Measurements from ENCODE around the gene MAP1B.
A peak's percentile ranks its signal among the peaks of the same experiment; 100 is the strongest.
"Not testable (repeated sequence)": the region's sequence is repeated elsewhere in the genome, so short reads cannot be mapped to it uniquely, and the experiment has no call there.

Gene MAP1B

DNA sequence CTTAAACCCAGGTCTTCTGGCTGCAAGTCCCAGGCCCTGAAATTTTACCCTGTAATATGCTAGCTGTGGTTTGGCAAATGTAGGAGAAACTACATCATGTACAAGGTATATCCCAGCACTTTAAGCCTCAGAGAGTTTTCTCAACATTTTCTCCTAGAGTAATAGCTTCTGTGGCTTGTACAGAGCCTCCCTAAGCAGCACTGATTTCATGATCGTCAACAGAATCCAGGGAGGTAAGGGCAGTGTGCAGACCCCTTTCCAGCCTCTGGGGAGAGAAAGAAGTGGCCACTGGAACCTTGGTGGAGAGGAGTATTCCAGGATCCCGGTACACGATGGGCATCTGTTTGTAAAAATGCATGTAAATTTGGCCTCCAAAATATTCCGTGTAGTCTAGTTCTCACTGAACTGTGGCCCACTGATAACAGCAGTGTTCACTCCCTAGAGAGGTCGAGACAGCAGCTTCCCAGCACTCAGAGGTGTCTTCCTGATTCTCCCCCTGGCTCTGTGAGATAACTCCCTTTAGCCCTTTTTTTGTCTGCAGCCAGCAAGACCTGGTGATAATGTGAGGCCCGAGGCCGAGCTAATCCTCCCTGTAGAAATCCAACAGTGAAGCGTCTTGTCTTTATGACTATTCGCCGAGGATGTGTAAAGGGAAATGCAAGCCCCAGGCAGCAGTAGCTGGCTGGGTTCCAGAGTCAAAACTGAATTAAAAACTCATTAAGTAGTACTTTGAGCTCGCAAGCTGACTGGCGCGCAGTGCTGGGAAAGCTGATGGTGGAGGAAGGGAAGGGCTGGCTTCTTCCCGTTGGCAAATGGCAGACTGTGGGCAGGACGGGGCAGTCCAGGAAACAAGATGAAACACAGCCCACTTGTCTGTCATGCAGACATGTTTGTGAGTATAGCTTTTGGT, 59.0 kb downstream of the MAP1B start:
- DNase-seq: no peak

DNA sequence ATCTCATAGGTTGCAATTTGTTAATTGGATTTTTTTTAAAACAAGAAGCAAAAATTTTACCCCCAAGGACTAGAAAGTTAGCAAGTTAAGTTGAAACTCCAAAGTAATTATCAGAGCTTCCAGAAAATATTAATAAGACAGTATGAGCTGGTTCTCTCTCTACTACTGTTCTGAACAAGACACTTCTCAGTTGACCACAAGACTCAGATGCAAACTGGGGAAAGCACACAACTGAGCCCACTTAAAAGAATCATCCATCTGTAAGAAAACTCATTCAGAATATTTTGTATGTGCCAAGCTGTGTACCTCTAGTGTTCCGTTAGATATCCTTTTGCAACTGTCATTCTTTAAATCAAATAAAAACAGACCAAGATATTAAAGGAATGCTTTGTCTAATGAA, 60.0 kb downstream of the MAP1B start:
- no peak for DNase-seq

DNA sequence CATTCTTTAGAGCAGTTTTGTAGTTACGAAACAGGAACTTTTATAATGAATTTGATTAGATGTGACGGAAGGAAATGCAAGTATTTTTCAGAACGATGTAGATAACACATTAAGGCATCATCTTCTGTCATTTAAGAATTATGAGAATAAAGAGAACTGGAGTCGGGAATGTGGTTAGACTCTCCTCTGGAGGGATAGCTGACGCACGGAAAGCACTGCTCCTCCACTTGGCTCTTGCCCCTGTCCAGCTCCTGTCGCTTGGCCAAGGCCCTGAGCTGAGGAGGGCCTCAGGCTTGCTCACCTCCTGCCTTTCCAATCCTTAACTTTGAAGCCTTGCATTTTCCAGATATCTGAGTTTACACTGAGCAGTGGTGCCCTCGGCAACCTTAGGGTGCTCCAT, 60.5 kb downstream of the MAP1B start:
- no peak for DNase-seq

DNA sequence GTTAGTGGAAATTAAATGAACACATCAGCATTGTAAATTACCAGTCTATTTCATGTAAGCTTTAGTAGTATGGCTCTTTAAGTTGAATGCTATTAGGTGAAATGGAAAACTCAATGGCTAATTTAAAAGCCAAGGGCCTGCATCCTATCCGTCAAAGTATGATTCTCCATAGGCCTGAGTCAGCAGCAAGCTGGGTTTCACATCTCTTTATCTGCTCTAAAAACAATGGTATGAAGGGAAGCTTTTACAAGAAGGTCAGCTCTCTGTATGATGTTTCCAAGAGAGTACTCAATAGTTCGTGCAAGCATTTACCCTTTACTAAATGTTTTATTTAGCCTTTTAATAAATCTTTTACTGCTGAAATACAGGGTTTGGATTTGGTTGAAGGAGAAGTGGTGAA, 62.8 kb downstream of the MAP1B start:
- no peak for DNase-seq

DNA sequence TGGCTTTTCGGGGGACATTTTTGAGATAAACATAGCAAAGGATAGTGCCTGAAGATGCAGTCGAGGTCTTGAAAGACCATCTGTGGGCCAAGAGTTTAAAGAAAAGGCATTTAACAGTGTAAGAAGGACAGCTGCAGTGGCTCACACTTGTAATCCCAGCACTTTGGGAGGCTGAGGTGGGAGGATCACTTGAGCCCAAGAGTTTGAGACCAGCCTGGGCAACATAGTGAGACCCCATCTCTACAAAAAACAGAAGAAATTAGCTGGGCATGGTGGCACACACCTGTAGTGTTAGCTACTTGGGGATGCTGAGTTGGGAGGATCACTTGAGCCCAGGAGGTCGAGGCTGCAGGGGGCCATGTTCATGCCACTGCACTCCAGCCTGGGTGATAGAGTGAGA, 63.9 kb downstream of the MAP1B start:
- not testable (repeated sequence) for DNase-seq

DNA sequence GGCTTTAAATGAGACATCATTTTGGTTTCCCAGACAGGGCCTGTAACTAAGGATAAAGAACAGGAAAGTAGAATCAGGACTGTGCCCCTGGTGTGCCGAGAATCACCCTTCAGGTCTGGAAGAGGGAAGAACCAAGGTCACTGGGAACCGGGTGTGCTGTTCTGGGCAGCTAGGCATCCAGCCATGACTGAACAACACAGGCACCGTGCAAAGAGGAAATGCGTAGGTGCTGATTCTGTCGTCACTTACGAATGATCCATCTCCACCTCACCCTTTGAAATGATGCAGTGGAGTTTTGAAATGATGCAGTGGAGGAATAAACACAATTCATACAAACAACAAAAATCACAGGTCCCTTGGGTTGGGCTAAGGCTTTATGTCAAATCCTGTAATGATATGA, 64.4 kb downstream of the MAP1B start:
- DNase-seq: peak in 1 of 2 donors; percentile 11

DNA sequence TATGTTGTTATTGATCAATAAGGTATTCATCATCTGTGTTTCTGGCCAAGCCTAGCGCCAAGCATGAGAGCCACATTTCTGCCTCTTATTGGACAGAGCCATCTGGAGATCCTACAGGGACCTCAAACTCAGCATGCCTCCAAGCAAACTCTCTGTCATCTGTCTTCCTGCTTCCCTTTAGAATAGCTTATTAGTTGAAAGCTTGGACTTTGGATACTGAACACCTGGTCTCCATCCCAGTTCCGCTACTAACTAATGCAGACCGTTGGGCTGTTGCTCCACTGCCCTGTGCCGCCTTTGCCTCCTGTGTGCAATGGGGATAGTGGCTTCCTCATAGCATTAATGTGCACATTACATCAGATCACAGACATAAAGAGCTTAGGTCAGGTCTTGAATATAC, 65.5 kb downstream of the MAP1B start:
- no peak for DNase-seq

DNA sequence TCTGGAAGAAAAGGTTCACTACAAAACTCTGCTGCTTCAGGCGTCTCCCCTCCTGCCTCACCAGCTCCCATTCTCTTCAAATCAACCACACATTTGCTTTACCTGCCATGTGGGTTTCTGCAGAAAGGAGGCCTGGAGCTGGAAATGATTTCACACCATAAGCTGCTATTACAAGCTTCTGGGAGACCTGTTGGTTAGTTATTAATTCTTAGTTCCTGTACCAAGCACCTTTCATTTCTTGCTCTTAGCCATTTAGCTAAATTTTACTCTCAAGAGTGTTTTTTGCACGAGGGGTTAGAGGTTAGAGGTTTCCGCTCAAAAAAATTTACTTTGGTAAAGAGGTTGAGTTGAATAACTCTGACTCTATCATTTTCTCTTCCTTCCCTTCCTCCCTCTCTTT, 70.3 kb downstream of the MAP1B start:
- no peak for DNase-seq

DNA sequence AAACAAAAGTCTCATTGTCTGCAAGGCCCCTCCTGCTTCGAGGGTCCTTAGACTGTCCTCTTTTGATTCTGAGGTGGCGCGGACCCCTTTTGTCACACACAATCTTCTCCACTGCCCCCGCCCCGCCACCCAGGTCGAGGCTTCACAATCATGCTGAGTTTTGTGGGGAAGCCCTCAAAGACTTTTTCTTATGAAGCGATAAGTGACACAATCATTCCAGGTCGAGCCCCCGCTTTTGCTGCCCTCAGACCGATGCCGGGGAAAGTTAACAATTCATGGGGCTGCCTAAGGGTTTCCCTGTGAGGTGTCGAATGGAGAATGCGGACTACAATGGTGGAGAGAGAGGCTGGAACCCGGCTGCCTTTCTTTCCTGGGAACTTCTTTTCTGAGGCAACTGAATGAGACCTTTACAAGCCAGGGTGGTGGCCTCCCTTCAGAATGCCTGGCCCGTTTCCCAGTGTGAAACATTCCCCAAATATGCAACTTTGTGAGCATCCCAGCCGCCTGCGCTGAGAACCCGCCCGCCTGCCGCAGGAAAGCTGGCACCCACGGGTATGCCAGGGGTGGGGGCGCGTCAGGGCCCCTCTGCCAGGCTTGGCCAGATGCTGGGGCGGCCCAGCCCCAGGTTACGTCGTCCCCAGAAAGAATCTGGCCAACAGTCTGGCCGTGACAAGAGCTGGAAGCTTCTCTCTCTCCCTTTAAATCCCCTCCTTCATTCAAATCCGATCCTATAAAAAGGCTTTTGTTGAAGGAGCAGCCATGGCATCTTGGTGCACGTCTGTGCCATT, 71.9 kb downstream of the MAP1B start:
- DNase-seq: no peak

DNA sequence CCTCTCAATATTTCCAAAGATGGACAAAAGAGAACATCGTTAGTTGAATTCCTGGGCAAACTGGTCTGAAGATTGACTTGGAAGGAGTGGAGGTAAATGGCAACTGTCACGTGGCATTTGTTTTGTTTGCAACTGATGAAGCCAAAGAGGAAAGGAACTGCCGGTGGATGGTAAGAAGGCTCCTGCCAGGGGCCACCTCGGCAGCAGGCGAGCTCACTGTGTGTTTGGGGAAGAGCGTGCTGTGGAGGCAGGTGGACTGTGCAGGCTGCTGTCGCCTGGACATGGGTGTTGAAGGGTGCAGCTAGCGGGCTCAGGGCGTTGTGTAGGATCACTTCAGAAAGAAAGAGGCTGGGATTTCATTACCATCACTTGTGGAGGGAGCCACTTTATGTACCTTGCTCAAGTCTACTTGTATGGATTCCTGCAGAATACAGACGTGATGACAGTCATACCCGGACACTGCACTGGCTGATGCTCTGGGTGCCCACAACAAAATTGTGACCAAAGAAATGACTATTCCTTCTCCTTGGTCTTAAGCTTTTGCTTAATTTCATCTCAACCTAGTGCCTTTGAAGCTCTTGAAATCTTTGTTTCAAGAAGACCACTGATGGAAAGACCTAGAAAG, 72.7 kb downstream of the MAP1B start:
- DNase-seq: no peak

DNA sequence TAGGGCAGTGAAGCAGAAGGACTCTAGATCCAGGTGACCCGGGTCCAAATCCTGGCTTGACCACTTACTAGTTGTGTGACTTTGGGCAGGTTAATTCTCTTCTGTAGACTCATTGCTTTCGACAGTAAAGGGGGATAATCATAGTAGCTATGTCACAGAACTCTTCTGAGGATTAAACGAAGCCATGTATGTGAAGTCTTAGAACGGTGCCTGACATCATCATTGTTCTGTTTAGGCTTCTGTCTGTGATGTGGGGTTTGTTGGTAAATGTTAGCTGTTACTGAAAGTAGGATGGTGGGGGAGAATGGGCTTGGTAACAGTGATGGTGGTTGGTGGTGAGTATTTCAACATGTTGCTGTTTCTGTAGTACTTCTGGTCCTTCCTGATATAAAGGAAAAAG, 73.7 kb downstream of the MAP1B start:
- no peak for DNase-seq

DNA sequence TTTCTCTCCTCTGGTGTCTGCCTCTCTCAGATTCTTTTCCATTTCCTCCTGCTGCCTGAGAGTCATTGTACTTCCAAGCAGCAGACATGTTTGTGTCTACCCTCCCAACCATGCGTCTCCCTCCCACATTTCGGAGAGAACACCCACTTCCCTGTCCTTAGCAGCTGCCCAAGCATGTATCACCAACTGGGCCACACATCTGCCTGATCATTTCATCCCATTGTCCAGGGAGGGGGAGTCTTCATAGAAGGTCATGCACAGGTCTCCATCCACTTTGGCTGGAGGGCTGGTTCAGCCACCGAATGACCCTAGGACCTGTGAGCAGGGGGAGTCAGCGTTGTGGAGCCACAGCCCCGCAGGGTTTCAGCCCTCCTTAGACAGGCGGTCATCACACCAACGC, 75.4 kb downstream of the MAP1B start:
- no peak for DNase-seq

DNA sequence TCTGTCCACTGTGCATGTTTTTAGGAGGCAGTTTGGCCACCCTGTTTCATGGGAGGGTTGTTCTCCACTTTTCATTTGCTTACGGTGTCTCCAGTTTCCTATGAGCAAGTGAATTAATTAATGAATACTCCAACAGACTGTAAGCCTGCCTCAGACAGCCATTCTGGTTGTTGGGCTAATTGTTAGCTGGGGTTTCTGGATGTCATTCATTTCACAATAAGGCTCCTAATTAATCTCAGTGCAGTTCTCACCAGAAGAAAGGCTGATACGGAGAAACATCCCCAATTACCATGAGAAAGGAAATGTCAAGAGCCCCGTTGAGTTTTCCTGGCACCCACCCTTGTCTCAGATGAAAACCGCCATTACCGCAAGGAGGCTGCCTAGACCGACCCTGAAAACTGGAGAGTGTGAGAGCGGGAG, 75.8 kb downstream of the MAP1B start:
- no peak for DNase-seq

DNA sequence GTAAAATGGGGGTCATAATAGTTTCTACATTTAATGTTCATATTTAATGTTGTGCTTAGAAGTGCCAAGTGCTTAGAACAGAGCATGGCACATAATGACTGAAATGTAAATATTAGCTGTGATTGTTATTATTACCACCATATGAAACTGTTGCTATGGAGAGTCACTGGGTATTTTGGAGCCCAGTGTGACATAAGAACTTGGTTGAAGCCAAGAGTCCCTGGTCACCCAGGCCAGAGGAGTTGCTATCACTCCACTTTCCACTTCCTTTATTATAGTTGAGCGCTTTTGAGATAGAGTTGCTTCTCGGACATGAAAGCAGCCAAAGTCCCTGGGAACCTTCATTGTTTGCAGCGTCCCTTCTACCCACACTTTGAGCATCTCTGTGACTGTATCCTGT, 77.1 kb downstream of the MAP1B start:
- DNase-seq: no peak

DNA sequence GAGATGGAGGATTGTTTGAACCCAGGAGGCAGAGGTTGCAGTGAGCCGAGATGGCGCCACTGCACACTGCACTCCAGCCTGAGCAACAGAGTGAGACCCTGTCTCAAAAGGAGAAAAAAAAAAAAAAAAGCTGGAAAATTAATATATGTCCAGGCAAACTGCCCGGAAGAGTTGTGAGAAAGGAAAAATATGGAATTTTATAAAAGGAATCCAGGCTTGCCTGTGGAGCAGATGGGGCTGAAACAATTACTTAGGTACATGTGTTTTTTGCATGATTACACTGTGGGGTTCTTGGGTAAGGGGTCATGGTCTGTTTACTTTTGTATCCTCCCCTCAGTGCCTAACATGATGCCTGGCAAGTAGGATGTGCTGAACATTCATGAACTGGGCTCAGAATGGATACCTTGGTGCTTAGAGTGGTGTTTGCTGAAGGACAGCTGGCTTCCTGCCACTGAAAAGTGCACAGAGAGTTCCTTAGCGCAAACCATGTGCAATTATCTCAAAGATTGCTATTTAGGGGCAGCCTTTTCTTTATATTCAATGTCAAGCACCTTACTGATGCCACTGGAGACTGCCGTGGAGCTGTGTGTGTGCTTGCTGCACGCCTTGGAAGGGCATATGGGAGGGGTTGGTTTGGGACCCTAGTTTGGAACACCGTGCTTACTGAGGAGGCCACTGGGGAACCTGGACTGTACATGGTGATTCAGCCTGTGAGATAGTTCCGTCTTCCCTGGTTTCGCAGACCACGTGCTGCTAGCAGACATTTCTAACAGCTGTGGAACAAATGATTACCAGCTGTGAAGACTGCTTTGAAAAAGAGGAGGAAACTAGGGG, 78.4 kb downstream of the MAP1B start:
- DNase-seq: no peak

DNA sequence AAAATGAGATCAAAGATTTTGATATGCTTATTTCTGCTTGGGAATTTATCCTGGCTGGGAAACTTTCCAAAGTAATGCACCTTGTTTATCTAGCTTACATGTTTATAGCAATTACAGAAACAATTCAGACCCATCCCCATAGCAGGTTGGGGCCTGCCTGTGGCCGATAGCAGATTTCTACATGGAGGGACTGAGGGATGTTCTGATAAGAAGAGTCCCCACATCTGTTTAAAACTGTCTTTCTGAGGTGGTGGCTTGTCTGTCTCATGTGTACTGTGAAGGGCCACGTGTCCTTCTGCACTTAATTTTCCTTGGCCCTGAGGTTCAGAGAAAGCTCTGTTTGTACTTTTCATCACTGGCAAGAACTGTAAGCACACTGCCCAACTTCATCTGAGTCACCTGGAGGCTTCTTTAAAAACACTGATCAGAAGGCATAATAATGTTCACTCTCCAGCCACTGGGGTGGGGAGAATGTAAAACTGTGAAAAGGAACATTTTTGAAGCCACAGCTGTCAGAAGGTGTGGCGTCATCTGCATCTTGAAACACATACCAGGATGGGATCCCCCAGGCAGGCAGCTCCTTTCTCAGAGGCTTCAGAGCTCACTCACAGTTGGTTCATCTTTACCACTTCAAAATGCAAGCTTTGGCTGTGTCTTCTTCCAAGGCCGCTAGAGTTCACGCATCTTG, 80.3 kb downstream of the MAP1B start:
- no peak for DNase-seq

DNA sequence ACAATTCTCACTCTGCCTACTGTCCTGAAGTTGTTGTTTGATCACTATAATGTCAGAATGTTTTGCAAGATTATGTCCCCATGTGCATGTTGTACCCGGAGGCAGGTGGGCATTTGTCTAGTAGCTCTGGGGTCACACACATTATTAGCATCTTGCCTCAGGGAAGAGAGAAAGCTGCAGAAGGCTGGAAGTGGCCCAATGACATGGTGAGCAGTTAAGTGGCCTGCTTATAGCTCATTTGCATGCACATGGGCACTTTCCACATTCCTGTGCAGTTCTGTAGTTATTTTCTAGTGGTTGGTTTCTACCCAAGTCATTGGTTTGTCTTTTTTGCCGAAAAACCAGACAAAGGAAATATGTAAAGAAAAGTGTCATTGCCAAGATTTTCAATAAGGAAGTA, 80.9 kb downstream of the MAP1B start:
- DNase-seq: no peak

DNA sequence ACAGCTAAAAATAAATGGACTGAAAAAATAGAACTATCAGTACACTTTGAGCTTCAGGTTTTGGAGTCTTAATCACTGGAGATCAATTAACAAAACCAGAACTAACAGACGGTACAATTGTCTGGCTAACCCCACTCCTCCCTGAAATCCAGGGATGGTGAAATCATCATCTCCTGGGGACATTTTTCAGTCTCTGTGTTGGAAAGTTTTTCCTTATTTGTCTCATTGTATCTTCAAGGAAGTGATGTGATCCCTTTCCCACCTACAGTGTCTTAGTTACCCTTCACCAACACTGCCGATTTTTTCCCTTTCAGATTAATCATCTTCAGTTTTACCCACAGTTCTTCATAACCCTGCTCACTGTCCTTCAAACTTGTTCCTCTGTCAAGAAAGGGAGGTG, 81.9 kb downstream of the MAP1B start:
- no peak for DNase-seq

DNA sequence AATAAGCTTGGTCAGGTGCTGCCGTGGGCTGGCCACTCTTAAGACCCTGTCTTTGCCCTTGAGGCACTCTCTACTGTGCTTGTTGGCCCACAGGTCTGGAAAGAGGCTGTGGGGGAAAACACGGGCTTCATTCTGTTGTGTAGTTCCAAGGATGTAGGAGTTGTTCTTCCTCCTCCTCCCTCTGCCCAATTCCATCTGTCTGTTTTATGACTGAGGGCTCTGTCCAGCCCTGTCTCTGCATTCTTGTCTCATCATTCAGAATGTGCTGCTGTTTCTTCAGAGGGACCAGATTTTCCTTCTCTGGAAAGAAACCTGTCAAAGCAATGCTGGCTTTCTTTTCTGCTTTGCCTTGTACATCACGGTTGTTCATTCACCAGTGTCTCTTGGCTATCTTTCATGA, 84.1 kb downstream of the MAP1B start:
- DNase-seq: no peak

DNA sequence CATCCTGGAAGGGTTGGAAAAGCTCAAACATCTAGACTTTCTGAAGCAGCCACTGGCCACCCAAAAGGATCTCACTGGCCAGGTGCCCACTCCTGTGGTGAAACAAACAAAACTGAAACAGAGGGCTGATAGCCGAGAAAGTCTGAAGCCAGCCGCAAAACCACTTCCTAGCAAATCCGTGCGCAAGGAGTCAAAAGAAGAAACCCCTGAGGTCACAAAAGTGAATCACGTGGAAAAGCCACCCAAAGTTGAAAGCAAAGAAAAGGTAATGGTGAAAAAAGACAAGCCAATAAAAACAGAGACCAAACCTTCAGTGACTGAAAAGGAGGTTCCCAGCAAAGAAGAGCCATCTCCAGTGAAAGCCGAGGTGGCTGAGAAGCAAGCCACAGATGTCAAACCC, 87.6 kb downstream of the MAP1B start:
- peak; percentile 24 to 27 for DNase-seq

DNA sequence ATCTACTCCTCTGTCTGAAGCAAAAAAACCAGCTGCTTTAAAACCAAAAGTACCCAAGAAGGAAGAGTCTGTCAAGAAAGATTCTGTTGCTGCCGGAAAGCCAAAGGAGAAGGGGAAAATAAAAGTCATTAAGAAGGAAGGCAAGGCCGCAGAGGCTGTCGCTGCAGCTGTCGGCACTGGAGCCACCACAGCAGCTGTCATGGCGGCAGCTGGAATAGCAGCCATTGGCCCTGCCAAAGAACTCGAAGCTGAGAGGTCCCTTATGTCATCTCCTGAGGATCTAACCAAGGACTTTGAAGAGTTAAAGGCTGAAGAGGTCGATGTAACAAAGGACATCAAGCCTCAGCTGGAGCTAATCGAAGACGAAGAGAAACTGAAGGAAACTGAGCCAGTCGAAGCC, 88.3 kb downstream of the MAP1B start:
- DNase-seq: no peak

DNA sequence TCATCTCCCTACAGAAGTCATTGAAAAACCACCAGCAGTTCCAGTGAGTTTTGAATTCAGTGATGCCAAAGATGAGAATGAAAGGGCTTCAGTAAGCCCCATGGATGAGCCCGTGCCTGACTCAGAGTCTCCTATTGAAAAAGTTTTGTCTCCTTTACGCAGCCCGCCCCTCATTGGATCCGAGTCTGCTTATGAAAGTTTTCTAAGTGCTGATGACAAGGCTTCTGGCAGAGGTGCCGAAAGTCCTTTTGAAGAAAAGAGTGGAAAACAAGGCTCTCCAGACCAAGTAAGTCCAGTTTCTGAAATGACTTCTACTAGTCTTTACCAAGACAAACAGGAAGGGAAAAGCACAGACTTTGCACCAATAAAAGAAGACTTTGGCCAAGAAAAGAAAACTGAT, 90.1 kb downstream of the MAP1B start:
- DNase-seq: no peak

Measured in stimulated activated CD4-positive, alpha-beta T cell treated with anti-CD3 and anti-CD28 coated beads, Interleukin-2, amount 100 ng/mL, for 24 hours (primary cell).